HepG2 (cell line): ENCODE results near the gene CHPF.

Experiments used
- CBX2 ChIP-seq, 2 experiments: fragments of 200-600 bp in 1 of 2; sonication (generic); formaldehyde crosslinking in 1 of 2; IDR thresholded peaks; 2 replicates each; pipeline versions ENCODE4 v1.7.0 to v1.8.1; 2018 to 2022; ENCODE audit warnings: low read depth in 2 of 2, low read length in 1 of 2, mild to moderate bottlenecking in 1 of 2, missing genetic modification reagents in 1 of 2
- CTCF ChIP-seq: sonication (generic); formaldehyde crosslinking; IDR thresholded peaks from 2 replicates; pipeline ENCODE4 v1.5.0; 2020; ENCODE audit warnings: mild to moderate bottlenecking, missing genetic modification reagents, moderate library complexity
- ELK4 ChIP-seq: sonication (generic); formaldehyde crosslinking; IDR thresholded peaks from 2 replicates; pipeline ENCODE4 v1.9.0; 2021; ENCODE audit warnings: missing genetic modification reagents, borderline replicate concordance
- EZH2 ChIP-seq: conservative IDR thresholded peaks from 2 replicates; pipeline ENCODE4 v1.6.1; 2012; ENCODE audit warnings: mild to moderate bottlenecking, low read depth, low read length, moderate library complexity
- JARID2 ChIP-seq: sonication (generic); formaldehyde crosslinking; IDR thresholded peaks from 2 replicates; pipeline ENCODE4 v1.8.1; 2023; ENCODE audit warnings: missing genetic modification reagents, inconsistent platforms; ENCODE audit not compliant: insufficient replicate concordance
- KIAA2018 ChIP-seq: sonication (generic); formaldehyde crosslinking; IDR thresholded peaks from 2 replicates; pipeline ENCODE4 v1.5.0; 2020; ENCODE audit warnings: mild to moderate bottlenecking, missing genetic modification reagents, borderline replicate concordance
- NFIC ChIP-seq: IDR thresholded peaks from 2 replicates; pipeline ENCODE4 v1.6.1; 2012; ENCODE audit warnings: mild to moderate bottlenecking, low read length, inconsistent platforms
- NR3C1 ChIP-seq: sonication (generic); formaldehyde crosslinking; IDR thresholded peaks from 2 replicates; pipeline ENCODE4 v1.4.0; 2020; ENCODE audit warnings: missing genetic modification reagents
- POLR2A ChIP-seq, 2 experiments: IDR thresholded peaks; 2 replicates each; pipeline ENCODE4 v1.6.1; 2011; ENCODE audit warnings: low read depth in 2 of 2, low read length in 2 of 2, mild to moderate bottlenecking in 1 of 2, moderate library complexity in 1 of 2; ENCODE audit not compliant: insufficient read depth in 1 of 2
- POLR2AphosphoS5 ChIP-seq: IDR thresholded peaks from 2 replicates; pipeline ENCODE4 v1.6.1; 2012; ENCODE audit warnings: low read depth, low read length
- RAD21 ChIP-seq: fragments of 450-650 bp; formaldehyde crosslinking; IDR thresholded peaks from 2 replicates; pipeline ENCODE4 v1.5.0; 2020; ENCODE audit warnings: mild to moderate bottlenecking
- ZFP36 ChIP-seq: fragments of 150-350 bp; IDR thresholded peaks from 2 replicates; pipeline ENCODE4 v1.6.1; 2018; ENCODE audit warnings: borderline replicate concordance, low read length, low read depth; ENCODE audit not compliant: partially characterized antibody
- ZNF3 ChIP-seq: IDR thresholded peaks from 2 replicates; pipeline ENCODE4 v1.7.0; 2017; ENCODE audit warnings: inconsistent platforms
- TF ChIP-seq, protein P1 (sequence below): IDR thresholded peaks from 2 replicates; pipeline ENCODE4 v1.6.1; 2018; ENCODE audit warnings: missing genetic modification reagents, mild to moderate bottlenecking, missing compliant biosample characterization

- TF ChIP-seq CTCF (CRISPR knock-in tag) (peak; percentile 62), EZH2 (no peak), NFIC (no peak), ZFP36 (no peak), ZNF3 (CRISPR knock-in tag) (no peak), NR3C1 (CRISPR knock-in tag) (no peak), KIAA2018 (CRISPR knock-in tag) (no peak), JARID2 (CRISPR knock-in tag) (no peak), POLR2AphosphoS5 (no peak), CBX2 (IDR thresholded peaks at IDR 0.05; ENCODE audit: low read depth, low read length) (no peak), CBX2 (CRISPR knock-in tag; IDR thresholded peaks at IDR 0.05; ENCODE audit: low read depth) (no peak), RAD21 (CRISPR knock-in tag) (peak; percentile 75), POLR2A (IDR thresholded peaks at IDR 0.05; ENCODE audit: insufficient read depth in 1 of 2, low read depth in 2 of 2, low read length in 2 of 2) (no peak), ELK4 (CRISPR knock-in tag) (no peak)
- TF ChIP-seq, protein P1, sequence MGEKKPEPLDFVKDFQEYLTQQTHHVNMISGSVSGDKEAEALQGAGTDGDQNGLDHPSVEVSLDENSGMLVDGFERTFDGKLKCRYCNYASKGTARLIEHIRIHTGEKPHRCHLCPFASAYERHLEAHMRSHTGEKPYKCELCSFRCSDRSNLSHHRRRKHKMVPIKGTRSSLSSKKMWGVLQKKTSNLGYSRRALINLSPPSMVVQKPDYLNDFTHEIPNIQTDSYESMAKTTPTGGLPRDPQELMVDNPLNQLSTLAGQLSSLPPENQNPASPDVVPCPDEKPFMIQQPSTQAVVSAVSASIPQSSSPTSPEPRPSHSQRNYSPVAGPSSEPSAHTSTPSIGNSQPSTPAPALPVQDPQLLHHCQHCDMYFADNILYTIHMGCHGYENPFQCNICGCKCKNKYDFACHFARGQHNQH (CRISPR knock-in tag): no peak
These were observed 51.0 kb downstream of the CHPF start for GRCh38 chr2:219492575-219492974.
